Activated CD8-positive, alpha-beta T cell treated with anti-CD3 and anti-CD28 coated beads for 36 hours (primary cell): ENCODE results near the gene ZNF451. TPM values are rescaled to one million over a fixed set of nuclear protein-coding genes. Genes with fewer than 3 reads are reported as not detected.

Source experiments
- ATAC-seq: fragments of 200-7000 bp; cut with Tn5 transposase; one replicate; pipeline ENCODE4 v1.10.0; 2021; ENCODE audit warnings: mild to moderate bottlenecking, moderate library complexity
- CTCF ChIA-PET: fragments of 350-600 bp; sonication (Branson Sonifier 250); formaldehyde crosslinking; loops from one replicate; lab custom pipeline; 2021; ENCODE audit warnings: antibody characterized with exemption; lab: Charles Lee
- POLR2A ChIA-PET: fragments of 350-600 bp; sonication (Branson Sonifier 250); formaldehyde crosslinking; loops from one replicate; lab custom pipeline; 2021; ENCODE audit warnings: antibody characterized with exemption; lab: Charles Lee
- DNase-seq: peaks from one replicate; pipeline ENCODE4 v3.0.0-alpha.2; 2020
- H3K27ac Mint-ChIP-seq: one replicate; pipeline ENCODE4 v1.8.0; 2021; ENCODE audit warnings: mild to moderate bottlenecking, mixed read lengths
- H3K27me3 Mint-ChIP-seq: one replicate; pipeline ENCODE4 v1.8.0; 2021; ENCODE audit warnings: mixed read lengths
- H3K36me3 Mint-ChIP-seq: one replicate; pipeline ENCODE4 v1.8.0; 2021; ENCODE audit warnings: low read depth, mixed read lengths
- H3K4me1 Mint-ChIP-seq: one replicate; pipeline ENCODE4 v1.8.0; 2021; ENCODE audit warnings: low read depth, mixed read lengths
- H3K4me3 Mint-ChIP-seq: one replicate; pipeline ENCODE4 v1.8.0; 2021; ENCODE audit warnings: mild to moderate bottlenecking, moderate library complexity, mixed read lengths
- H3K9me3 Mint-ChIP-seq: one replicate; pipeline ENCODE4 v1.8.0; 2021; ENCODE audit warnings: mixed read lengths
- intact Hi-C: fragments of 100-400 bp; cut with micrococcal nuclease; formaldehyde crosslinking; loops from one replicate; pipeline ENCODE4 v1.10.0; 2022
- total RNA-seq, 2 experiments: library from RNA; stranded (reverse); gene quantifications; one replicate each; pipeline ENCODE4 v1.2.3, GENCODE V29; 2021
- TF ChIP-seq, protein P1 (sequence below): fragments of 200-600 bp; IDR thresholded peaks from one replicate; pipeline ENCODE4 v1.8.0; 2022; ENCODE audit warnings: antibody characterized with exemption, mild to moderate bottlenecking

The ZNF451 gene
- total RNA-seq, 2 experiments from 2014 or later, result 44.4 to 46.8 TPM

DNA sequence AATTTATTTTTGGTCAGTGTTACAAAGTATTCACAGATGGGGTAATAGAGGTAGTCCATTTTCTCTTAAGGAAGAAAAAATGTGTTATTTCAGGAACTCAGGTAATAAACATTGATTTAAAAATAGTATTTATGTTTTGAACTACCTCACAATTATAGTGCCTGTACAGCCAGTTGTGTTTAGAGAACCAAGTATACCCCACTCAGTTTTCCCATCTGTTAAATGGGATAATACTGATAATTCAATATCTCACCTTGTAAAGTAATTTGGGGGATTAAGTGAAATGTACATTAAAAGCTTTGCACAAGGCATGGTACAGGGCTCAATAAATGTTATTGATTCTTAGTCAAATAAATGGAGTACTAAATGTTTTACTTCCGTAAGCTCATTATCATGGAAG is 4.7 kb downstream of the ZNF451 start:
- DNase-seq (no peak), ATAC-seq (no peak)
- H3K4me3 Mint-ChIP-seq, result no peak overlapping the region
- H3K27me3 Mint-ChIP-seq, result no peaks in the 10 kb centered on the region
- TF ChIP-seq, protein P1, sequence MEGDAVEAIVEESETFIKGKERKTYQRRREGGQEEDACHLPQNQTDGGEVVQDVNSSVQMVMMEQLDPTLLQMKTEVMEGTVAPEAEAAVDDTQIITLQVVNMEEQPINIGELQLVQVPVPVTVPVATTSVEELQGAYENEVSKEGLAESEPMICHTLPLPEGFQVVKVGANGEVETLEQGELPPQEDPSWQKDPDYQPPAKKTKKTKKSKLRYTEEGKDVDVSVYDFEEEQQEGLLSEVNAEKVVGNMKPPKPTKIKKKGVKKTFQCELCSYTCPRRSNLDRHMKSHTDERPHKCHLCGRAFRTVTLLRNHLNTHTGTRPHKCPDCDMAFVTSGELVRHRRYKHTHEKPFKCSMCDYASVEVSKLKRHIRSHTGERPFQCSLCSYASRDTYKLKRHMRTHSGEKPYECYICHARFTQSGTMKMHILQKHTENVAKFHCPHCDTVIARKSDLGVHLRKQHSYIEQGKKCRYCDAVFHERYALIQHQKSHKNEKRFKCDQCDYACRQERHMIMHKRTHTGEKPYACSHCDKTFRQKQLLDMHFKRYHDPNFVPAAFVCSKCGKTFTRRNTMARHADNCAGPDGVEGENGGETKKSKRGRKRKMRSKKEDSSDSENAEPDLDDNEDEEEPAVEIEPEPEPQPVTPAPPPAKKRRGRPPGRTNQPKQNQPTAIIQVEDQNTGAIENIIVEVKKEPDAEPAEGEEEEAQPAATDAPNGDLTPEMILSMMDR, result no peak
- no peaks in the 10 kb centered on the region for H3K9me3 Mint-ChIP-seq
- ChIA-PET POLR2A (no interaction called here), CTCF (interaction anchor here (0.9 kb wide), 1 partner anchor 19 kb away, joined by 3 read pairs; no protein-coding TSS in a partner anchor)
- H3K4me1 Mint-ChIP-seq, result peaks cover 50% of the 10 kb centered on the region
- intact Hi-C loops, result no loop called here
- H3K36me3 Mint-ChIP-seq, result peaks cover 38% of the 10 kb centered on the region
- H3K27ac Mint-ChIP-seq, result no peak overlapping the region

DNA sequence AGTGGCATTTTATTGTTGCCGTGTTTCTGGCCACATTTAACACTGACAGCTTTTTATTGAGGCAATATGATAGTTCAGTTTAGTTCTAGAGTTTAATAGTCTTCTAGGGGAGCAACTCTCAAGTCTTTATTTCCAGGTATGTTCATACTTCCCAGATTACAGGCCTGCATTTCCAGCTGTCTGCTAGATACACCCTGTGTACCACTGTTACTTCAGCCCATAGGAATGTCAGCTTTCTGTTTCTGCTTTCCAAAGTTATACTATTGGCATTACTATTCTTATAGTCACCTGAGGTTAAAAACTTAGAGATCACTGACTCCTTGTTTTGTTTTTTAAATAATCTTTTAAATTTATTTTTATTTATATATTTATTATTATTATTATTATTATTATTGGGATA is 7.6 kb downstream of the ZNF451 start:
- TF ChIP-seq, protein P1, result no peak

DNA sequence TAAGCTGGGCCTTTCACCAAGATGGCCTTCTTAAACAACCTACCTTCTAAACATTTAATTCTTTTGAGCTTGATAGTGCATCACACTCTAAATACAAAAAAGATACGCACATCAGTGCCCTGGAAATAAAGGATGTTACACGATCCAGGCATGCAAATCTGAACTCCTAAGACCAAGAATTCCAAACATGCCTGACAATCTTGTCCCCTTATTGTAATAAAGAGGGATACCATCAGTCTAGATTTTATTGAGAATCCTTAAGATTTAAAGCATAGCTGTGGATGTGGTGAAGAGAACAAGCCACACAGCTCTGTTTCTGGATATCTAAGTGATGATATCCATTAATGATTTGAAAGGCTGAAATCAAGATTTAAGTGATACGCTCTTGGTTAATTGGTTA is 13.0 kb downstream of the ZNF451 start:
- Mint-ChIP-seq H3K27me3 (no peaks in the 10 kb centered on the region), H3K9me3 (no peaks in the 10 kb centered on the region), H3K4me3 (no peak overlapping the region), H3K27ac (no peak overlapping the region), H3K4me1 (peaks cover 39% of the 10 kb centered on the region), H3K36me3 (peaks cover 67% of the 10 kb centered on the region)
- POLR2A ChIA-PET, result no interaction called here
- CTCF ChIA-PET, result interaction anchor here (1.6 kb wide), 1 partner anchor 214 kb away, joined by 4 read pairs; no protein-coding TSS in a partner anchor
- ATAC-seq, result no peak
- TF ChIP-seq, protein P1, result no peak
- no peak for DNase-seq
- intact Hi-C loops, result no loop called here

More for the DNA sequence above, 7.6 kb downstream of the ZNF451 start:
- H3K27ac Mint-ChIP-seq, result no peak overlapping the region
- ChIA-PET CTCF (no interaction called here), POLR2A (interaction anchor here (2.0 kb wide), 1 partner anchor 19 kb away, joined by 4 read pairs; no protein-coding TSS in a partner anchor)
- H3K36me3 Mint-ChIP-seq, result peaks cover 55% of the 10 kb centered on the region
- no peak for ATAC-seq
- no peaks in the 10 kb centered on the region for H3K9me3 Mint-ChIP-seq
- DNase-seq, result no peak
- H3K4me1 Mint-ChIP-seq, result peaks cover 45% of the 10 kb centered on the region
- no peak overlapping the region for H3K4me3 Mint-ChIP-seq
- no peaks in the 10 kb centered on the region for H3K27me3 Mint-ChIP-seq
- intact Hi-C loops, result no loop called here

DNA sequence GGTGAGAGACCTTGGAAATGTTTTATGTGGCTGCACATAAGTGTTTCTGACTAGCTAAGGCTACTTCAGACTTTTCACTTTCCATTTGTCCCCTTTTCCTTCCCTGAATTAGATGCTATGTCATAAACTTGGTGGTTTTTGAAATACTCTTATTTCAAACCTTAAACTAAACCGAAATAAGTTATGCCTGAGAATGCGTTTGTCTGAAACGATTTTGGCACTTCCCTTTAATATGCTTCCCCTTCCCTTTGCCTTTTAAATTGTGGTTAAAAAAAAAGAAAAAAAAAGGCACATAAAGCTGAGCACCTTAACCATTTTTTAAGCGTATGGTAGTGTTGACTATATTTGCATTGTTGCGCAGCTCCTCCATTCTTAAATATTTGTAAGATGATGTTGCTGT is 14.3 kb downstream of the ZNF451 start:
- Mint-ChIP-seq H3K27ac (no peak overlapping the region), H3K4me3 (no peak overlapping the region), H3K4me1 (peaks cover 47% of the 10 kb centered on the region), H3K27me3 (no peaks in the 10 kb centered on the region), H3K9me3 (no peaks in the 10 kb centered on the region), H3K36me3 (peaks cover 68% of the 10 kb centered on the region)
- TF ChIP-seq, protein P1, result no peak
- intact Hi-C loops, result no loop called here
- CTCF ChIA-PET, result no interaction called here
- no peak for DNase-seq
- POLR2A ChIA-PET, result interaction anchor here (0.7 kb wide), 1 partner anchor 47 kb away, joined by 3 read pairs; no protein-coding TSS in a partner anchor
- ATAC-seq, result no peak

GRCh38 chr6:57106990-57107389 is 17.0 kb downstream of the ZNF451 start:
- Mint-ChIP-seq H3K4me3 (no peak overlapping the region), H3K36me3 (peaks cover 52% of the 10 kb centered on the region), H3K27me3 (no peaks in the 10 kb centered on the region), H3K4me1 (peaks cover 42% of the 10 kb centered on the region), H3K27ac (no peak overlapping the region), H3K9me3 (no peaks in the 10 kb centered on the region)
- ChIA-PET POLR2A (no interaction called here), CTCF (no interaction called here)
- intact Hi-C loops, result no loop called here
- DNase-seq, result no peak
- ATAC-seq, result no peak
- TF ChIP-seq, protein P1, result no peak
